K562 (cell line): ENCODE results near the gene CHRNE. TPM values are rescaled to one million over a fixed set of nuclear protein-coding genes. Genes with fewer than 3 reads are reported as not detected.

Experiments used
- ATAC-seq: fragments of 200-7000 bp; cut with Tn5 transposase; 3 replicates; pipeline ENCODE4 v1.9.1; 2020; ENCODE audit warnings: moderate library complexity
- BruUV-seq: library from RNA; stranded (reverse); fragments of 400-500 nt; replicated peaks from 2 replicates; lab custom pipeline; 2021; lab: Mats Ljungman, UMichigan
- CTCF ChIA-PET: fragments of 300-600 bp; formaldehyde crosslinking; extraction: SDS; loops from one replicate; lab custom pipeline; 2021; ENCODE audit warnings: low intra/inter-chr PET ratio; lab: Yijun Ruan, JAX
- POLR2A ChIA-PET: fragments of 300-600, 350-650 bp; sonication (Branson Sonifier 250); formaldehyde crosslinking; extraction: SDS; loops from one replicate; lab custom pipeline; 2021; ENCODE audit warnings: antibody characterized with exemption, inconsistent platforms; lab: Yijun Ruan, JAX
- DNase-seq, 4 experiments: peaks; one replicate each; pipeline versions ENCODE4 v3.0.0 to v3.0.0-alpha.2; 2011 to 2018; ENCODE audit warnings: low spot score in 3 of 4, mixed read lengths in 3 of 4; ENCODE audit errors: extremely low read depth in 1 of 4
- FAIRE-seq: peaks from 2 replicates; lab custom pipeline; 2011; peaks lifted over from hg19 to GRCh38; lab: Jason Lieb, UNC
- H2AFZ ChIP-seq: 2 replicates; pipeline ENCODE4 v1.6.0; 2011; ENCODE audit warnings: low read depth, low read length, control low read depth, inconsistent platforms
- H3K27ac ChIP-seq: fragments of 200-600 bp; 3 replicates; pipeline ENCODE4 v1.8.0; 2011; ENCODE audit warnings: low read depth, mild to moderate bottlenecking, control low read depth, inconsistent platforms, low read length, moderate library complexity, mixed read lengths; ENCODE audit errors: extremely low read depth
- H3K27me3 ChIP-seq, 2 experiments: fragments of 300-600 bp in 1 of 2; 2 replicates in 1 of 2; 3 replicates in 1 of 2; pipeline versions ENCODE4 v1.6.0 to v1.8.0; 2011; ENCODE audit warnings: inconsistent platforms in 2 of 2, low read length in 2 of 2, mild to moderate bottlenecking in 1 of 2, mixed read lengths in 1 of 2, moderate library complexity in 1 of 2; ENCODE audit not compliant: control insufficient read depth in 2 of 2, insufficient read depth in 2 of 2
- H3K36me3 ChIP-seq: fragments of 300-600 bp; 3 replicates; pipeline ENCODE4 v1.8.0; 2011; ENCODE audit warnings: mild to moderate bottlenecking, low read length, inconsistent platforms; ENCODE audit not compliant: control insufficient read depth, insufficient read depth
- H3K4me1 ChIP-seq, 2 experiments: fragments of 200-600 bp in 1 of 2; replicated peaks in 1 of 2; 2 replicates in 1 of 2; 3 replicates in 1 of 2; pipeline versions ENCODE4 v1.5.1 to v1.8.0; 2011; ENCODE audit warnings: inconsistent platforms in 2 of 2, low read length in 2 of 2, mild to moderate bottlenecking in 1 of 2, mixed read lengths in 1 of 2, moderate library complexity in 1 of 2; ENCODE audit not compliant: control insufficient read depth in 2 of 2, insufficient read depth in 2 of 2
- H3K4me2 ChIP-seq: 2 replicates; pipeline ENCODE4 v1.6.1; 2011; ENCODE audit warnings: low read length, control low read depth, inconsistent platforms, mixed read lengths; ENCODE audit not compliant: insufficient read depth
- H3K4me3 ChIP-seq: fragments of 200-600 bp; sonication (generic), shearing (Covaris generic); 2 replicates; pipeline ENCODE4 v1.5.1; 2016; ENCODE audit warnings: control low read depth, inconsistent platforms
- H3K79me2 ChIP-seq: fragments of 200-600 bp; 3 replicates; pipeline ENCODE4 v1.8.0; 2011; ENCODE audit warnings: low read length, inconsistent platforms; ENCODE audit not compliant: control insufficient read depth, insufficient read depth
- H3K9ac ChIP-seq, 2 experiments: 2 replicates each; pipeline versions ENCODE4 v1.6.0 to v1.6.1; 2011; ENCODE audit warnings: low read depth in 2 of 2, low read length in 2 of 2, control low read depth in 1 of 2, inconsistent platforms in 1 of 2, mild to moderate bottlenecking in 1 of 2, mixed read lengths in 1 of 2; ENCODE audit not compliant: insufficient read depth in 1 of 2
- H3K9me1 ChIP-seq: one replicate; pipeline ENCODE4 v1.6.0; 2011; ENCODE audit warnings: inconsistent platforms, mild to moderate bottlenecking, low read length, moderate library complexity; ENCODE audit not compliant: control insufficient read depth, insufficient read depth
- H3K9me3 ChIP-seq: replicated peaks from 2 replicates; pipeline ENCODE4 v1.5.1; 2011; ENCODE audit warnings: low read depth, low read length, inconsistent platforms; ENCODE audit not compliant: control insufficient read depth, insufficient read depth
- H4K20me1 ChIP-seq: replicated peaks from 2 replicates; pipeline ENCODE4 v1.6.1; 2011; ENCODE audit warnings: low read length, inconsistent platforms, mixed read lengths; ENCODE audit not compliant: control insufficient read depth, insufficient read depth
- BRF1 ChIP-seq: IDR thresholded peaks from 3 replicates; pipeline ENCODE4 v1.6.1; 2011; ENCODE audit warnings: borderline replicate concordance, mild to moderate bottlenecking; ENCODE audit not compliant: insufficient read length; ENCODE audit errors: extremely low read depth
- POLR2G ChIP-seq: fragments of 200-400 bp; formaldehyde crosslinking; IDR thresholded peaks from 2 replicates; pipeline ENCODE4 v1.6.1; 2017; ENCODE audit warnings: low read depth, mild to moderate bottlenecking, antibody characterized with exemption, low read length, moderate library complexity
- RBM22 ChIP-seq: fragments of 200-400 bp; formaldehyde crosslinking; IDR thresholded peaks from 2 replicates; pipeline ENCODE4 v1.6.1; 2018; ENCODE audit warnings: low read length, low read depth; ENCODE audit not compliant: poor library complexity, severe bottlenecking
- U2AF2 ChIP-seq: fragments of 200-400 bp; formaldehyde crosslinking; optimal IDR thresholded peaks from 2 replicates; pipeline ENCODE3; 2017; ENCODE audit warnings: low read depth, mild to moderate bottlenecking, low read length
- ZNF76 ChIP-seq: fragments of 250-450 bp; sonication (Bioruptor Pico); IDR thresholded peaks from 2 replicates; pipeline ENCODE4 v1.4.0; 2020; ENCODE audit warnings: mild to moderate bottlenecking, moderate library complexity, borderline replicate concordance
- WGBS: fragments of 100-300 bp; shearing (Covaris generic); methylation state at CpG from one replicate; pipeline ENCODE4 v1.1.6; 2016; ENCODE audit warnings: low coverage, mixed read lengths; ENCODE audit not compliant: insufficient coverage; ENCODE audit errors: missing lambda C conversion rate; 5-methylcytosine and 5-hydroxymethylcytosine counted together
- in situ Hi-C: fragments of 300-500 bp; cut with MboI; formaldehyde crosslinking; loops from 4 replicates; pipeline ENCODE4 v1.15.0; 2018; ENCODE audit warnings: inconsistent platforms, mixed read lengths
- intact Hi-C: fragments of 100-400 bp; cut with micrococcal nuclease; formaldehyde crosslinking; loops from 2 replicates; pipeline ENCODE4 v1.14.2; 2022
- polyA plus RNA-seq, 8 experiments: library from polyadenylated mRNA; depleted of rRNA in 4 of 8; stranded (reverse) in 5 of 8; unstranded in 3 of 8; fragments of >200 nt; fragmentation: Nextera tagmentation in 2 of 8; fragmentation: Illumina TruSeq in 1 of 8; extraction: Ambion mirVana in 2 of 8; extraction: Trizol in 1 of 8; gene quantifications; 2 replicates each; pipeline versions ENCODE4 v1.2.1 to v1.2.3, GENCODE V29; 2011 to 2014; ENCODE audit warnings: inconsistent platforms in 1 of 8, missing spikeins in 1 of 8
- total RNA-seq, 7 experiments: library from RNA; depleted of rRNA in 6 of 7; stranded (reverse); fragments of >200 nt in 6 of 7; fragmentation: Illumina TruSeq in 2 of 7; extraction: Trizol in 2 of 7; gene quantifications; 2 replicates each; pipeline versions ENCODE4 v1.2.1 to v1.2.3, GENCODE V29; 2011 to 2021; ENCODE audit warnings: low replicate concordance in 1 of 7

The CHRNE gene
- total and polyA plus RNA-seq, 9 of the 15 experiments (the other 6 are each of a cell fraction or from before 2014, with no cell fraction given), result not detected

- no TSS peak for BruUV-seq
- 96% methylated on average over 24 of the region's 65 CpGs for WGBS
- ATAC-seq, result no peak
- Histone ChIP-seq H2AFZ (no peak overlapping the region), H3K36me3 (peaks cover 13% of the 10 kb centered on the region; the same call in 1 of the 3 replicates), H3K79me2 (no peaks in the 10 kb centered on the region), H3K4me2 (no peak overlapping the region), H3K4me3 (no peak overlapping the region), H3K4me1 (peaks cover 14 to 33% of the 10 kb centered on the region in 2 experiments), H4K20me1 (no peaks in the 10 kb centered on the region), H3K27me3 (no peaks in the 10 kb centered on the region), H3K9me3 (no peaks in the 10 kb centered on the region), H3K9ac (no peak overlapping the region), H3K9me1 (peaks cover 2% of the 10 kb centered on the region), H3K27ac (no peak overlapping the region)
- in situ Hi-C loops (no loop called here), intact Hi-C loops (loop anchor here (10.0 kb wide), 1 partner anchor 64 kb away; the partner anchor contains the start of gene SPAG7)
- ChIA-PET POLR2A (no interaction called here), CTCF (no interaction called here)
- TF ChIP-seq ZNF76 (no peak), BRF1 (no peak), POLR2G (peak; percentile 34; the same call in 1 of the 2 replicates), U2AF2 (no peak), RBM22 (peak; percentile 33)
- no peak for DNase-seq
- no peak for FAIRE-seq
These were observed 2.4 kb downstream of the CHRNE start for GRCh38 chr17:4900231-4901107.
